ENCODE data around the gene STX1B. TPM values are rescaled to one million over a fixed set of nuclear protein-coding genes. Genes with fewer than 3 reads are reported as not detected.

STX1B gene
- total and polyA plus RNA-seq, 2 of the 8 experiments (the other 6 are each of a cell fraction or from before 2014, with no cell fraction given) = 8.9 to 20.2 TPM

DNA sequence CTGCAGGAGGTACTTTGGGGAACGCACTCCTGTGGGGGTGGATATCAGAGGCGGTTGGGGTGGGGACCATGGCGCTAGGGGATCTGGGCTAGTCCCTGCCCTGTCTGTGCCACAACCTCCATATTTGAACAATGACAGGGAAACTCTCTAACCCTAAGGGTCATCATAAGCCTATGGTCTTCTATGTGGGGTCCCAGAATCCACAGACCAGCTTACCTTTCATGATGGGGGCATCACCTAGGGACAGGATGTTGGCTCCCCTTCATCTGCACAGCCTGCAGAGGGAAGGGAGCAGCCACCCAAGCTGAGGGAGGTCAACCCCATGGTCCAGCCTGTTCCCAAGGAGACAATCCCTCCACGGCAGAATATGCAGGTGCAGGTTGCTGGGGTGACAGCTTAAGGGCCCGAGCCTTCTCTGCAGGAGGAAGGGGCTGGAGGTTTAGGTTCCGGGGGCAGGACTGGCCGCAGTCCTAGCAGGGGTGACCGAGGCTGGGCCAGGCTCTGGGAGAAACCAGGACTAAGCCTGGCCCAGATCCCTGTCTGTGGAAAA lies 59.8 kb downstream of the STX1B start:
- no peaks in the 10 kb centered on the region for H3K79me1 ChIP-seq (ENCODE audit: low read depth, low read length)
- H3K27ac ChIP-seq (ENCODE audit: low read depth, low read length) = no peak overlapping the region
- no peaks in the 10 kb centered on the region for H3K79me2 ChIP-seq (ENCODE audit: control insufficient read depth in 1 of 2, insufficient read depth in 2 of 2, low read length in 2 of 2)
- no peak overlapping the region for H2AFZ ChIP-seq (ENCODE audit: low read length)
- H4K5ac ChIP-seq (ENCODE audit: insufficient read length, low read depth, low read length) = no peak overlapping the region
- peak overlapping the region; percentile 35; the same call in 1 of the 2 replicates for H2BK5ac ChIP-seq (ENCODE audit: low read depth, low read length)
- CTCF ChIA-PET (ENCODE audit: partially characterized antibody) = interaction anchor here (0.9 to 1.7 kb wide), 5 partner anchors 9 to 49 kb away, joined by 3 to 10 read pairs (median 4); partner anchors contain the start of gene HSD3B7
- H3K36me3 ChIP-seq (ENCODE audit: control insufficient read depth in 2 of 4, insufficient read depth in 4 of 4, low read length in 3 of 4) = no peaks in the 10 kb centered on the region; a peak in 1 of 8 replicates
- peaks cover 0 to 32% (median 22%) of the 10 kb centered on the region in 4 experiments; a peak in 6 of 7 replicates for H3K4me1 ChIP-seq (replicated peaks in 1 of 4; ENCODE audit: control insufficient read depth in 3 of 4, insufficient read depth in 4 of 4, low read length in 3 of 4)
- H4K20me1 ChIP-seq (replicated peaks in 1 of 2; ENCODE audit: control insufficient read depth in 1 of 2, insufficient read depth in 2 of 2, low read length in 2 of 2) = peaks cover 0 to 11% of the 10 kb centered on the region in 2 experiments
- no peaks in the 10 kb centered on the region for H3K27me3 ChIP-seq (replicated peaks in 1 of 4; ENCODE audit: control insufficient read depth in 3 of 4, extremely low read depth in 1 of 4, insufficient read depth in 3 of 4, low read length in 3 of 4)
- peak overlapping the region in 3 of 4 experiments; percentile 64 to 98 (median 70); a peak in 4 of 8 replicates for H3K4me3 ChIP-seq (ENCODE audit: extremely low read depth in 1 of 4, insufficient read depth in 2 of 4, low read depth in 3 of 4, low read length in 4 of 4)
- H2BK12ac ChIP-seq (ENCODE audit: low read depth, low read length) = peak overlapping the region; percentile 29; the same call in 1 of the 2 replicates
- H4K91ac ChIP-seq (replicated peaks; ENCODE audit: insufficient read length, low read length) = peak overlapping the region; percentile 91
- H3K14ac ChIP-seq (ENCODE audit: insufficient read length) = no peak overlapping the region
- H3K4me2 ChIP-seq (ENCODE audit: insufficient read depth in 1 of 2, low read depth in 2 of 2, low read length in 2 of 2) = peak overlapping the region; percentile 85 to 95
- H3K18ac ChIP-seq (ENCODE audit: extremely low read depth, low read length) = no peak overlapping the region
- no peak for FAIRE-seq
- H2BK120ac ChIP-seq (replicated peaks; ENCODE audit: low read depth, low read length) = no peak overlapping the region
- no peak overlapping the region for H3K9ac ChIP-seq (replicated peaks in 1 of 4; ENCODE audit: extremely low read depth in 1 of 4, low read depth in 3 of 4, low read length in 3 of 4)
- WGBS, 2 experiments (ENCODE audit: extremely low coverage in 1 of 2, insufficient coverage in 1 of 2, insufficient read length in 1 of 2, insufficient replicate concordance in 2 of 2, low coverage in 1 of 2, low lambda C conversion rate in 2 of 2, missing lambda C conversion rate in 1 of 2) = 82% methylated on average over 8 of the region's 8 CpGs; no CpG with 5 or more reads in 1 of the 2 experiments
- peak overlapping the region; percentile 83 for H3K4ac ChIP-seq (replicated peaks; ENCODE audit: insufficient read length, low read depth, low read length)
- H3K9me3 ChIP-seq (ENCODE audit: insufficient read depth in 2 of 2, low read depth in 1 of 2, low read length in 1 of 2) = no peaks in the 10 kb centered on the region
- H2BK20ac ChIP-seq (ENCODE audit: low read length) = no peak overlapping the region
- POLR2A ChIA-PET (ENCODE audit: partially characterized antibody) = interaction anchor here (0.6 to 4.4 kb wide), 11 partner anchors 10 to 250 kb away, joined by 3 to 23 read pairs (median 5); partner anchors contain the start of genes HSD3B7 and KAT8
- H3K23ac ChIP-seq (ENCODE audit: insufficient read length) = no peak overlapping the region
- no peak overlapping the region for H2AK5ac ChIP-seq (ENCODE audit: low read depth, low read length)
- H2BK15ac ChIP-seq (ENCODE audit: low read length) = peak overlapping the region; percentile 74; the same call in 1 of the 2 replicates
- H4K8ac ChIP-seq (ENCODE audit: extremely low read depth, insufficient read depth, low read length) = no peak overlapping the region; the same call in 1 of the 2 replicates
- peaks cover 12% of the 10 kb centered on the region for H3K23me2 ChIP-seq (ENCODE audit: low read depth, low read length)
- DNase-seq (ENCODE audit: low read depth in 1 of 2, low spot score in 2 of 2) = no peak
- H3K56ac ChIP-seq (replicated peaks; ENCODE audit: insufficient read length, low read depth, low read length) = no peak overlapping the region
- TF ChIP-seq KDM1A (IDR thresholded peaks at IDR 0.05; ENCODE audit: borderline replicate concordance, low read length) (no peak), POLR2AphosphoS5 (IDR thresholded peaks at IDR 0.05; ENCODE audit: low read depth, low read length) (no peak), HDAC6 (IDR thresholded peaks at IDR 0.05; ENCODE audit: low read depth, low read length) (no peak), RAD21 (IDR thresholded peaks at IDR 0.05 in 1 of 2, conservative IDR thresholded peaks at IDR 0.05 in 1 of 2; ENCODE audit: low read depth in 2 of 2, low read length in 2 of 2) (no peak), SIX5 (IDR thresholded peaks at IDR 0.05; ENCODE audit: low read depth, low read length) (no peak), RFX5 (IDR thresholded peaks at IDR 0.05; ENCODE audit: borderline replicate concordance, low read depth, low read length) (no peak)
